GM19351 (cell line): ENCODE data around the gene MORC4.

Experiments used
- ATAC-seq: cut with Tn5 transposase; IDR thresholded peaks from one replicate; pipeline ENCODE4 v1.9.1; 2021; ENCODE audit warnings: mild to moderate bottlenecking, moderate library complexity; ENCODE audit not compliant: unreplicated experiment

MORC4 gene

DNA sequence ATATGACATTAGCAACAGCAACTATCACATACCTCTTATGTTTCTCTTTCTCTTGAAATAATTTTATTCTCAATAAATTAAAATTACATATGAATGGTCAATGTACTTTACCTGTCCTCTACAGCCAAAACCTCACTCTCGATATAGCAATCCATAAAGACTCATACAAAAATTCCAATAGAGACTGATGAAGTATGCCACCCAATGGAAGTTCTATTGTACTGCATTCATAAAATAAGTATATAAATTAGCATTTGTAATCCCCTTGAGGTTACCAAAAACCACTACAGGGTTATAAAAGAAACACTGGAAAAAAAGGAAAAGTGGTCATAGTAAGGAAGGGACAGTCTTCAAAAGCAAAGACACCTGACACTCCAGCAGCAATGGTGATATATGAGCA lies 47.0 kb downstream of the MORC4 start:
- no peak for ATAC-seq

DNA sequence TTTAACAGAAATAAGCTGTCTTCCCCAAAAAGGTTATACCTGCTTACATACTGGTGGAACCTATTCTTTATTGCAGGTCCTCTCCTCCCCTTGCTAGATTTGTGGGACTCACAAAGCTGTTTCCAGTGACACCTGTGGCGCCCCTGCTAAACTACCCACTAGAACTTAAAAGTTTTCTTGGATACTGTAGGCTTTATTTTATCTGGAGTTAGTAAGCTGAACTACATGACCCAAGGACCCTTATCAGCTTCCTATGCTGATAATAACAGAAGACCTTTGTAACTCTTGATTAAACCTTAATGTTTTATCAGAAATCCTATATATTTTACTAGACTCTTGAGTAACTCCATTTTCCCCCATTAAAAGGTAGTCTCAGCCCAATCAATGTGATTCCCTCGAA lies 47.5 kb downstream of the MORC4 start:
- ATAC-seq = no peak

DNA sequence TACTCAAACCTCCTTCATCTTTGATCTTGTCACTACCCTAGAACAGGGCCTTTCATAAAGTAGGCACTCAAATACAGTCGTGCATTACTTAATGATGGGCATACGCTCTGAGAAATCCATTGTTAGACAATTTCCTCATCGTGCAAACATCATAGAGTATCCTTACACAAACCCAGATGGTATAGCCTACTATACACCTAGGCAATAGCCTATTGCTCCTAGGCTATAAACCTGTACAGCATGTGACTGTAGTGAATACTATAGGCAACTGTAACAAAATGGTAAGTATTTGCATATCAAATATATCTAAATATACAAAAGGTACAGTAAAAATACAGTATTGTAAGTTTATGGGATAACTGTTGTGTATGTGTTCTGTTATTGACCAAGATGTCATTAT lies 47.9 kb downstream of the MORC4 start:
- no peak for ATAC-seq

DNA sequence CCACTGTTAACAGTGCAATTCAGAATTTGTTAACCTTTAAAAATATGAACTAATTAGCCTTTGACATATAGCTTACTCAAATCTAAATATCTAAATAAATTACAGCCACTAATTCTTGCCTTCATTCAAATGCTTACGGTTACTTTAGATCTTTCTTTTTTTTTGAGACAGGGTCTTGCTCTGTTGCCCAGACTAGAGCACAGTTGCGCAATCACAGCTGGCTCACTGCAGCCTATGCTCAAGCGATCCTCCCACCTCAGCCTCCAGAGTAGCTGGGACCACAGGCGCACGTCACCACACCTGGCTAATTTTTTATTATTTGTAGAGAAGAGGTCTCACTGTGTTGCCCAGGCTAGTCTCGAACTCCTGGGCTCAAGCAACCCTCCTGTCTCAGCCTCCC lies 48.8 kb downstream of the MORC4 start:
- ATAC-seq = no peak

DNA sequence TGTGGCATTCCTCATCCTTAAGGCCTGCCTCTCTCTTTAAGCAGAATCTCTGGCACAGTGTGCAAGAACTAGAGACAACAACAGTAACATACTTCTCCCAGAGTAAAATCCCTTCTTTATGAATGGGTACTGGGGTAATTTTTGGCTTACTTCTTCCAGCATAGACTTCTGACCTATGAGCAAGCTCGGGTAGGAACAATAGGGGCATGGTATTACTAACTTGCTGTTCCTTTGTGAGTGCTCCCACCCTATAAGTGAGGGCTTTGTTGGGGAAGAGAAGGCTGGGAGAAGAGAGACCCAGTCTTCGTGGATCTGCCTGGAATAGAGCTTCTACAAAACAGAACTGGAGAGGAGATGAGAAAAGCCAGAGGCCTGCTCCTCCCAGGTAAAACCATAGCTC lies 49.6 kb downstream of the MORC4 start:
- no peak for ATAC-seq

DNA sequence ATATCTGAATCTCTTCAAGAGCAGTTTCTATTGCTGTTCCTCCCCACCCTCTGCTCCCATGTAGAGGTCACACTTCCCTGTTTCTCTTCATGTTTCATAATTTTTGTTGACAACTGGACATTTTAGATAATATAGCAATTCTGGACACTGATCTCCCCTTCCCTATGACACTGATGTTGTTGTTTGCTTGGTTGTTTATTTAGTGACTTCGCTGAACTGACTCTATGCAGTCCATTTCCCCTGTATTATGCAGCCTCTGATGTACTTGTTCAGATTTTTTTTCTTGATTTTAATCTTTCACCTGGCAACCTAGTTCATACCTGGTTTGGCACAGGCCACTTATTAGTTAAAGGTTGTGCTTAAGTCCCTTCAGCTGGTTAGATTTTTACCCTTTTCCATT lies 50.6 kb downstream of the MORC4 start:
- no peak for ATAC-seq

DNA sequence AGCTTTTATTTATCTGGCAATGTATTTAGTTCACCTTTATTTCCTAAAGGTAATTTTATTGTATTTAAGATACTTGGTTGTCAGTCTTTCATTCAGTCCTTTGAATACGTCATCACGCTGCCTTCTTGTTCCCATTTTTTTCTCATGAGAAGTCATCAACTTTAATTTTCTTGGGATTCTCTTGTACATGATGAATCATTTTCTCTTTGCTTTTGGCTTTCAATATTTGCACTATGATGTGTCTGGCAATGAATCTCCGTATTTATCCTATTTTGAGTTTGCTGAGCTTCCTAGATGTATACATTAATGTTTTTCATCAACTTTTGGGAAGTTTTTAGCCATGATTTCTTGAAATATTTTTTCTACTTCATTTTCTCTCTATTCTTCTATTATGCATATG lies 51.4 kb downstream of the MORC4 start:
- ATAC-seq = no peak

DNA sequence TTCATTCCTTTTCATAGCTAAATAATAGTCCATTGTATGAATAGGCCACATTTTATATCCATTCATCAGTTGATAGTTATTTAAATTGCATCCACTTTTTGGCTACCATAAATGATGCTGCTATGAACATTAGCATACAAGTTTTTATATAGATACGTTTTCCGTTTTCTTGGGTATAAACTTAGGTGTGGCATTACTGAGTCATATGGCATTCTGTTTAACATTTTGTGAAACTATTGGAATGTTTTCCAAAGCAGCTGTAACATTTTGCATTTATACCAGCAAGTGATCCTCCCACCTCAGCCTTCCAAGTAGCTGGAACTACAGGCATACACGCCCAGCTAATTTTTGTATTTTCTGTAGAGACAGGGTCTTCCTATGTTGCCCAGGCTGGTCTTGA lies 53.5 kb downstream of the MORC4 start:
- ATAC-seq = no peak

DNA sequence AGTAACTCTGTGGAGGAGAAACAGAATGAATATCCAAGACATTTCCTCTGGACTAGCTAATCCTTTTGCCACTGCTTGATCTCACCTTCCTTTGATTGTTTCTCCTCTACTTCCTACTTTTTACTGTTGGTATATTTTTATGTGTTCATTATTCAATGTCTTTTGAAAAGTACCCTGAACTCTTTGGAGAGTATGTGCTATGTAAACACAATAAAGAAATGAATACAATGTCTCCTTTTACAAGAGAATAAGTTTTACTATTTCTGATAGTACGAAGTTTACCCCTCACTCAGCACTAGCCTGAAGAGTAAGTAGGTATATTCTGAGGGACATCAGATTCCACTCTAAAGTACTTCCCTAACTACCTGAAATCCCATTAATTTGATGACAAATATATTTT lies 59.9 kb downstream of the MORC4 start:
- no peak for ATAC-seq

DNA sequence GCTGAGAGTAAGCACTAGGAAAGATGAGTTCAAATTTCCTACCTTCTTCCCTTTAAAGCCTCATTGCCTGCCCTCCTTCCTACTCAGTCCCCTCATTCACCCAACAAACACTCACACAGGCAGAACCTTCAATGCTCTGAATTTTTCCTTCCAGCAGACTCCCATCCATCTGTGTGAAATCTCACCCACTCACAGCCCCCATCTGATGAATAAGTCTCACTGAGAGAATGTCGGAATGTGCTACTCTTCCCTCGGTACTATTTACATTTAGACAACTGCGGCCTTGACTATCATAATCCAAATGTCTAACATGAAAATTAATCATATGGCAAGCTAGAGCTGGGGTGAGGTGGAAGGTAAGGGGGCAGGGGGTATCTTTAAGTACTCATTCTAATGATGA lies 60.4 kb downstream of the MORC4 start:
- ATAC-seq = no peak

DNA sequence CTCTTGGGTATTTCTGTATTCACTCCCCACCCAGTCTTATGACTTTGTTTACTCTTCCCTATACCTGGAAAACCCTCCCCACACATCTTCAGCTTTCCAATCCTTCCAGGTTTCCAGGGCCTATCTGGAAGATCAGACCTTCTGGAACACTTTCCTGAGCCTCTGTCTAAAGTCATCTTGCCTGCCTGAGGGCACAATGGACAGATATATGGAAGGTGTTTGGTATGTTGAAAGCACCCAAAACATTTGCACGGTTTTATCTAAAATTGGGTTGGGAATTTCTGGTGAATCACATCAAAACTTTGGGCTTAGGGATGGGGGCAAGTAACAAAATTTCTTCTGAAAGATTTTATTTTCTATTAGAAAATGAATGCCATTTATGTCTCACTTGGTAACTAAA lies 63.8 kb downstream of the MORC4 start:
- ATAC-seq = no peak

DNA sequence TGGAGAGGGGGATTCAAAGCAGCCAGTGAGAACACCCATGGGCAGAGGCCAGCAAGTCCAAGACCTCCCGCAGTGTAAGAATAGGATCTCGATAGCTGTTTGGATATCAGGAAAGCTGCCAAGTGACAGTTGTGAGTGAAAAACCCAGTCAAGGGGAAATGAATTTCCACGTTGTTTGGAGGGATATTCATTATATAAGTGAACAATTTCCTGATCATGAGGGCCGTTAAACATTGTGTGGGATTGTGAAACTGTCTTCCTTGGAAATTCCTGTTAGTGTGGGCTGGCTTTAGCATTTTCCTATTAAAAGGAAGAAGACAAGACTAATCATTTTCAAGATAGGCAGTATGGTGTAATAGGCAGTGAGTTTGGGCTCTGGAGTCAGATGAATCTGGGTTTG lies 64.8 kb downstream of the MORC4 start:
- ATAC-seq = no peak

DNA sequence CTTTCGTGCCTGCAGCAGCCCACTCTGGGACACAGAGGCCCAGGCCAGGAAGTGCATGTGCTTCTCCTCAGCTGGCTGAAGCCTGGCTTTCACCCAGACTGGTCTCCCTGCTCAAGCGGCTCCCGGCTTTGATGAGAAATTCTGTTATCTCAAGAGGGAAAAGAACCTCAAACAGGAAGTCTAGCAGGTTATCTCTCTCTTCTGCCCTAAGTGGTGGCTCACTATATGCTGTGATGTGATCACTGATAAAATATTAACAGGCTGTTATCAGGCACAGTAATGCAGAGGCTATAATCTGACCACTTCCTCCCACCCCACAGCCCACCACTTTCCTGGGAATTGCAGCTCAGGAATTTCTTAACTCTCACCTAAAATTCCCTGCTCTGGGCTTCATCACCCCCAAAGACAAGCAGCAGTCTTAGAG lies 66.5 kb downstream of the MORC4 start:
- no peak for ATAC-seq

DNA sequence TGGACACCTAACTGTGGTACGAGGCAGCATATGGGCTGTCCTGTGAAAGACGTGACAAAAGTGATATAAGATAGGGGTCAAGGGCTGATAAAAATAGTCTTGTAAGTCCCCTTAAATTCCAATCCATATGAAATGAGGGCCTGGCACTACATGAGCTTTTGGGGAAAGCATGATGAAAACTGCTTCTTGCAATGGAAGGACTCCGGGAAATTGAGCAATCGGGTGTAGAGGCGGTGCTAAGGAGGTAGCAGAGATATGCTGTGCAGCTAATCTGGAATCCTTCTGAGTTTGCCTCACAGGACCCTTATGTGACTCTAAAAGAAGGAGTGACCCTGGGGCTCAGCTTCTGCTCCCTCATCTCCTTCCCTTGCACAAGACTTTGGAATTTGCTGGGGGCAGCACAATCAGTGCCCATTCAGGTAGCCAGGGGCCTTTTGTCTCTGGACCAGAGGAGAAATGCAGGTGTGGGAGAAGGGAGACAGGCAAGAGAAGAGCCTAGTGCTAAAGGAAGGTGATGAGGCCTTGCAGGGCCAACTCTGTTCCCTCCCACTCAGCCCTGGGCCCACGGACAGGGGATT lies 67.0 kb downstream of the MORC4 start:
- no peak for ATAC-seq

DNA sequence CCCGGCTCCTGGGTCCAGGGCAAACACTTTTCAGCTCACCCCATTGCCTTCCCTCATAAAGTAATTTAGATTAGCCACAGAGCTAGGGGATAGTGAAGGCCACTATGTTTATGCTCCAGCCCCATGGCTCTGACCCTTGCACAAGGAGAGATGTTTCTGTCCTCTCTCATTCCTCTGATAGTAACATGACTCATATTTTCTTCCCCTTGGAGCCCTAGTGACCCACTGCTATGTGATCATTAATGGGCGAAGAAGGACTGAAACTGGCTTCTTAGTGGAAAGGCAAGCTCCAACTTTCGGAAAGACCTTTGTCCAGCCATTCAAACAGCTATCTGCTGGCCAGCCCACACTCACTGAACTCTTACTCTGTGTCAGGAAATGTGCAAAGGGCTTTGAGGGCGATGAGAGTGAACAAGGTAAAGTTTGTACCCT lies 67.5 kb downstream of the MORC4 start:
- ATAC-seq = no peak

DNA sequence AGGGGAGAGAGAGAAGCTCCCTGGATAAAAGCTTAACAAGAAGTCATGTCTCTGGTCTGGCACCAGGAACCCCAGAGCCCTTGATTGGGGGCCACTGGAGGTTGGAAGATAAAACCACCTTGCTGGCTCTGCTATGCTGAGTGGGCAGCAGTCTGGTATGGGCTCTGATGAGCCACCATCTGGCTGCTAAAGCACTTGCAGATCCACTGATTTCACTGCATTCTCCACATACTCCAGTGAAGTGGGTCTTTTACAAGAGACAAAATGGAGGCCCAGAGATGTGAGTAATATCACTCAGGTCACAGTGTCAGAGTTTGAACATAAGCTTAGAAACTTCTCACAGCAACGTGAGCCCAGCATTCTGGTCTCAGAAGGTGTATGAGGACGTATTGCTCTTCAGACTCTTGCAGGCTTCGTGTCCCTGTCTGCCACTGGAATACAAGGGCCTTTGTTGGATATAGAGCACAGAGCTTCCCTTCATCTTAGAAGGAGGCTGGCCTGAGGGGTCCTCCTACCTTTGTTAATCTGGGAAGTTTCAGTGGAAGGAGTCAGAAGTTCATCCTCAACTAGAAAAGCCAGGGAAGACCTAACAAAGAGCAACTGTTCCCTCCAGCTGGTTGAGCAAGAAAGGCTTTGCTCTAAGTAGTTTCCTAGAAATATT lies 68.1 kb downstream of the MORC4 start:
- no peak for ATAC-seq

DNA sequence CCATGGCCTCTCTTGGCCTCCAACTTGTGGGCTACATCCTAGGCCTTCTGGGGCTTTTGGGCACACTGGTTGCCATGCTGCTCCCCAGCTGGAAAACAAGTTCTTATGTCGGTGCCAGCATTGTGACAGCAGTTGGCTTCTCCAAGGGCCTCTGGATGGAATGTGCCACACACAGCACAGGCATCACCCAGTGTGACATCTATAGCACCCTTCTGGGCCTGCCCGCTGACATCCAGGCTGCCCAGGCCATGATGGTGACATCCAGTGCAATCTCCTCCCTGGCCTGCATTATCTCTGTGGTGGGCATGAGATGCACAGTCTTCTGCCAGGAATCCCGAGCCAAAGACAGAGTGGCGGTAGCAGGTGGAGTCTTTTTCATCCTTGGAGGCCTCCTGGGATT lies 71.8 kb downstream of the MORC4 start:
- ATAC-seq = no peak

DNA sequence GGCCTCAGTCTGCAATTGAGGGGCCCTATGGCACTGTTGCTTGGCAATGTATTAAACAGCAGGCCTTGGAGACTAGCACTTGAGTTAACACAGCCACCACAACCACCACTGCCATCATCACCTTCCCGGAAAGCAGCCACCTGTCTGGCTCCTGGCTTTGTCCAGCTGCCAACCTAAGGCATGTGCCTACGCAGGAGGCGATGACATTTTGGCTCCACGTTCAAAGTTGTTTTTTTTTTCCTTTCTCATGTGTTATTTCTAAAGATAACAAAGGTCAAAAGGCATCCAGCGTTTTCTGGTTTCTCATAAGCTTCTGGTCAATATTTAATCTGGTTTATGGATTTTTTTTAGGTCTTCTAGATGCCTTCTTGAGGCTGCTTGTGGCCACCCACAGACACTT lies 72.3 kb downstream of the MORC4 start:
- no peak for ATAC-seq

DNA sequence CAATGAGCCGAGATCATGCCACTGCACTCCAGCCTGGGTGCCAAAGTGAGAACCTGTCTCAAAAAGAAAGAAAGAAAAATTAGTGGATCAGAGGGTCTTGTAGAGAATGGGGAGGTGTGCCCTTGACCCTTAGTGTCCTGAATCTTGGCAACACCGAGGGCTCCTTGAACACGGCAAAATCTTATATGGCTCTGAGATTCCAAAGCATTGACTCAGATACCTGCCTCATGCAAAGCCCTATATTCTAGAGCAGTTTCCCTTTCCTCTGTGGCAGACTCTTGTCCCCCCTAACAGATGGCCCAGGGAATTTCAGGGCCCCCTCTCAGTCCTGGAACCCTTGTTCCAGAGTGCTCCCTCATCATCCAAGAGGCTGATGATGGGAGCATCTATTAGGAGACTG lies 73.0 kb downstream of the MORC4 start:
- ATAC-seq = no peak

DNA sequence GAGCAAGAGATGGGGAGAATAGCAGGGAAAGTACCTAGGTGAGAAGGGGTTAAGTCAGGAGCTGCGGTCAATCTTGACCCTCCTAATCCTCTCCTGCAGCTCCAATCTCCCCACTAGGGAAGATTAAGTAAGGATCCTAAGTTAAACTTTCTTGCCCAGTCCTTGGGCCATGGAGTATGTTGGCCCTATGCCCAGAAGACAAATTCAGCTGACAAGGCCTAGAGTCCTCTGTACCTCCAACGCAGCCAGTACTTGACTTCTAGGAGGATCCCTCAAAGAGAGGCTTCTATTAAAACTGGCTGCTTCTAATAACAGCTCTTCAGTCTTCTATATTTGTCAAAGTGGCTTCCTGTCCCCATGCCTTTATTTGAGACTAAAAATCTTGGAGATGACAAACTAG lies 78.4 kb downstream of the MORC4 start:
- ATAC-seq = no peak

DNA sequence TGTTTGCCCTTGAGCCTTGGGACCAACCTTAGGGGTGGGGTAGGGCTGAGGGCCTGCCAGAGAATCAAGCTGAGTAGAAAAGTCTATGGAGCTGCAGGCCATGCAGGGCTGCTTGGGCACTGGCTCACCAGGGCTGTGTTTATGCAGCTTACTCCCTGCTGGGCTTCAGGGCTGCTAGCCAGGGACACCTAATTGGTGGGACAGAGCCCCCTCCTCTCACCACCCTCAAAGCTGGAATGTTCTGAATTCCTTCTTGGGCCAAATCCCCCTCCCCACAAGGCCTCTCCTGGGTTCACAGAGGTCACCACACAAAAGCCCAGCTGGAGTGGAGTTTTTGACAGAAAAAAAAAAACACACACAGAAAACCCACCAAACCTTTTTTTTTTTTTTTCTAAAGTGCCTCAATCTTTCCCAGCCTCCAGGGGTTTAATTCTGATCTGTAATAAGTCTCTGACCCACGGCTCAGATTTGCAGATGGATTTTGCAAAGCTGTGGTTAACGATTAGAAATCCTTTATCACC lies 80.0 kb downstream of the MORC4 start, which contains the start of gene CLDN2:
TSS of gene CLDN2 (plus strand) at position 471 of the 521 bp plus-strand sequence. CDS start 7,827 bp downstream, outside the sequence.
- no peak for ATAC-seq

DNA sequence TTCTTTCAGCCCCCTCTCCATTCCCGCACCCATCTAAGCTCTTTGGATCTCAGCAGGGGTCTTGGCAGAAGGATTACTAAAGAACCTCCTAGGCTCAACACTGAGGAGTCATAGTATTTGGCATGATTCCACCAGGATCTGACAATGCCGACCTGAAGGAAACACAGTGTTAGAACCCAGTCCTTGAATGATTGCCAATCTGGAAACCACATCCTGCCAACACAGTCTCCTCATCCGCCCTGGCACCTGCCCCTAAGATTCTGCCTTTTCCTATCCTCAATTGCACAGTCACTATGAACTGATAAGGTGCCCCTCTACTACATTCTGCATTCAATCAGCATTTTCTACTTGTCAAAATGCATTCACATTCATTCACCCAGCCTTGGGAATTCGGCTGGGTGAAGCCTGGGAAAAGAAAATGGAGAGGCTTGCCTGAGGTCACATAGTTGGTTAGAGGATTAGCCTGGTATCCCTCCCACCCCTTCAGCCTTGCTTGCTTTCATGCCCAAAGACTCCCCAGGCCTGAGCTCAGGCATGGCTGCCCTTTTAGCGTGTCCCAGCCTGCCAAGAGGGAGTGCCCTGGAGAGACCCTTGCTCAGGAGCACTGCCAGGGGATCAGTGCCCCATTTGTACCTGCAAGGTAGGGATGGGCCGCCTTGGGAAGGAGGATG lies 82.0 kb downstream of the MORC4 start:
- ATAC-seq = no peak
